ENCODE measurements around the gene KCNMB3.

- TF ChIP-seq SUZ12 (IDR thresholded peaks at IDR 0.05; ENCODE audit: extremely low read depth, insufficient read depth, insufficient read length) (no peak), YY1 (IDR thresholded peaks at IDR 0.05; ENCODE audit: insufficient read depth, insufficient read length) (no peak)
These were observed 26.3 kb downstream of the KCNMB3 start for GRCh38 chr3:179224584-179224983.

All from NT2/D1 (cell line).